Cerebellar cortex (tissue), 1 donor: ENCODE data around the gene ALKBH7.
"Not testable (repeated sequence)": the region's sequence is repeated elsewhere in the genome, so short reads cannot be mapped to it uniquely, and the experiment has no call there.

Source experiments
- DNase-seq: peaks from one replicate; pipeline ENCODE4 v3.0.0-alpha.2; 2015; ENCODE audit warnings: low spot score

Gene ALKBH7

DNA sequence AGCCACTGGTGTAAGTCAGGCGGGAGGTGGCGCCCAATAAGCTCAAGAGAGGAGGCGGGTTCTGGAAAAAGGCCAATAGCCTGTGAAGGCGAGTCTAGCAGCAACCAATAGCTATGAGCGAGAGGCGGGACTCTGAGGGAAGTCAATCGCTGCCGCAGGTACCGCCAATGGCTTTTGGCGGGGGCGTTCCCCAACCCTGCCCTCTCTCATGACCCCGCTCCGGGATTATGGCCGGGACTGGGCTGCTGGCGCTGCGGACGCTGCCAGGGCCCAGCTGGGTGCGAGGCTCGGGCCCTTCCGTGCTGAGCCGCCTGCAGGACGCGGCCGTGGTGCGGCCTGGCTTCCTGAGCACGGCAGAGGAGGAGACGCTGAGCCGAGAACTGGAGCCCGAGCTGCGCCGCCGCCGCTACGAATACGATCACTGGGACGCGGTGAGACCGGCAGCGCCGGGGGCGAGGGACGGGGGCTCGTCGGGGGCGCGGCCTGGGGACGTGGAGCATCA lies at the start of gene ALKBH7:
Gene ALKBH7 (plus strand): TSS at position 201 of the 502 bp plus-strand sequence. CDS start 27 bp downstream, at position 228.
- peak; percentile 100 for DNase-seq

- DNase-seq = no peak
These were observed 47.8 kb upstream of the ALKBH7 start for GRCh38 chr19:6324757-6325156.

GRCh38 chr19:6325614-6326013 lies 47.0 kb upstream of the ALKBH7 start:
- DNase-seq = no peak

GRCh38 chr19:6326815-6327214 lies 45.8 kb upstream of the ALKBH7 start:
- no peak for DNase-seq

- no peak for DNase-seq
These were observed 39.2 kb upstream of the ALKBH7 start, which contains the start of gene ACER1 for GRCh38 chr19:6333439-6333838. TSS of gene ACER1 (minus strand) at chr19:6333612. CDS start at chr19:6333551, 61 bp downstream.

DNA sequence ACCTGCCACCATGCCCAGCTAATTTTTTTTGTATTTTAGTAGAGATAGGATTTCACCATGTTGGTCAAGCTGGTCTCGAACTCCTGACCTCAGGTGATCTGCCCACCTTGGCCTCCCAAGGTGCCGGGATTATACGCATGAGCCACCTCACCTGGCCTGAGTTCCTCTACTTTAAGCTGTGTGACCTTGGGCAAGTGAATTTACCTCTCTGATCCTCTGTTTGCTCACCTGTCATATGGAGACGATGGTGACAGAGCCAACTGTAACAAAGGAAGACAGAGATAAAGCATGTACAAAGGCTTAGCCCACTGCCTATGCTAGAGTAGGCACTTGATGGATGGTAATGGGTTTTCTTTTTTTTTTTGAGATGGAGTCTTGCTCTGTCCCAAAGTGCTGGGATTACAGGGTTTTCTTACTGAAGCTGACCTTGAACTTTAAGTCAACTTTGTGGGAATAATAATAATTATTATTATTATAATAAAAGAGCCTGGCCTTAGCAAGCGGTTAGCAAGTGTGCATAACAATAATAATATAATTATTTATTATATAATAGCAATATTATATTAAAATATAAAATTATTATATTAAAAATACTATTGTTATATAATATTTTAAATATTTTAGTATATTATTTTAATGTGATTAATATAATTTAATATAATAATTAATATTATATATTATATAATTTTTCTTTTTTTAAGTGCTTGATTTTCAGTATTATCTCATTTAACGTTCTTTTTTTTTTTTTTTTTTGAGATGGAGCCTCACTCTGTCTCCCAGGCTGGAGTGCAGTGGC lies 37.9 kb upstream of the ALKBH7 start:
- DNase-seq = no peak

DNA sequence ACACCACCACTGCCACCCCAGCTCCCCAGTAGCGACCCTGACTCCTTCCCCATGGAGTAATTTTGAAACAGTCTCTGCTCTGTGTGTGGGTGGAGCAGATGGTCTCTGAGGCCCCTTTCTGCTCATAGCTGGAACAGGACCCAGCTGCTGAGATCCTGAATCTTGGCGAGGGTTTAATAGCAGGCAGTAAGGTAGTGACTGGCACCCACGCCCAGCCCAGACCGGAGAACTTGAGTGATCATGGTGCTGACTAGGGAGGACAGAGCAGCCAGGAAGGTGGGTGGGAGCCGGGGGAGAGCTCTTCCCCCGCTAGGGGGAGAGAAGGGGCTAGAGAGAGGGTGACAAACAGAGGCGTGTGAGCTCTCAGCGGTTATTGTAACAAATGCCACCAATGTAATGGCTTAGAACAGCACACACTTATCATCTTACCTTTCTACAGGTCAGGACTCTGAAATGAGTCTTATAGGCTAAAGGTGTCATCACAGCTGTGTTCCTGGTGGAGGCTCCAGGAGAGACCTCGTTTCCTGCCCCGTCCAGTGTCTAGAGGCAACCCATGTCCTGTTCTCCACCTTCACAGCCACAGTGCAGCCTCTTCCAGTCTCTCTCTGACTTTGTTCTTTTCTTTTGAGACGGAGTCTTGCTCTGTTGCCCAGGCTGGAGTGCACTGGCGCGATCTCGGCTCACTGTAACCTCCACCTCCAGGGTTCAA lies 31.9 kb upstream of the ALKBH7 start:
- DNase-seq = no peak

- no peak for DNase-seq
These were observed 29.1 kb upstream of the ALKBH7 start for GRCh38 chr19:6343462-6343861.

- DNase-seq = not testable (repeated sequence)
These were observed 23.3 kb upstream of the ALKBH7 start for GRCh38 chr19:6349271-6349670.

DNA sequence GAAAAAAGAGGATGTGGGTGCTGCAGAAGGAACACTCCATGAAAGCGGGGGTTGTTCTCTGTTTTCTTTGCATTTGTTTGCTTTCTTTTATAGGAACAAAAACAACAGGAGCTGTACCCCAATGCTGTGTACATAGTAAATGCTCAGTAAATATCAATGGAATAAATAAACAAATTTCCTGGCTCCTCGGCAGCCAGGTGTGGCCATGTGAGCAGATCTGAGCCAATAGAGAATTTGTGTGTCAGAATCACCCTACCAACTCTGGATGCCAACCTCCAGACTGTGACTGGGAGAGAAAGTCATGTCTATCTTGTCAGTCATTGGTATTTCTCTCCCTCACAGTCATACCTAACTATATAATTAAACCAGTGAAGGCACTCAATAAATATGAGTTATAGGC lies 21.9 kb upstream of the ALKBH7 start:
- no peak for DNase-seq

DNA sequence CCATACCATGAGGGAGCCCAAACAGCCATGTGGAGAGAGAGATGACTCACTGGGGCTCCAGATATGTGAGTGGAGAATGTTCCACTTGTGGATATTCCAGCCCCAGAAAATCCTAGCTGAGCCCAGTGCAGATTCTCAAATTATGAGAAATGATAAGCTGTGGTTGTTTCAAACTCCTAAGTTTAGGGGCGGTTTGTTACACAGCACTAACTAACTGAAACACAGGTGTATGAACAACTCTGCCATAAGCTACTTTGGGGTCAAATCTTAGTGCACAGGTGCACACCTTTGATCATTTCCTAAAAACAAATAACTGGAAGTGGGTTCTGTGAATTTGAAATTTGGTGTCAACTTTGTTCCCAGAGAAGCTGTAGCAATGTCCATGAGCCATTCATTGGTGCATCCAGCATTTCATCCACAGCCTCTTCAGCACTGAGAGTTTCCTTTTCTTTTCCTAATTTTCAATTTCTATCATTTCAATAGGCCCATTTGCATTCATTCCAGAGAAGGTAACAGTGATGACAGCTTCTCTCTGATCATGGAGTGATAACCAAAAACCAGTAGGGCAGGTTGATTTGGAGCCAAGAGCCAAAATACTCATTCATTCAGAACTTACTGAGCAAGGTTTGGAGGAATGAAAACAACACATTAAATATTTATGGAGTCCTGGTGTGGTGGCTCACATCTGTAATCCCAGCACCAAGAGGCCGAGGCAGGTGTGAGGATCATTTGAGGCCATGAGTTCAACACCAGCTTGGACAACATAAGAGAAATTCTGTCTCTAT lies 20.0 kb upstream of the ALKBH7 start:
- no peak for DNase-seq

DNA sequence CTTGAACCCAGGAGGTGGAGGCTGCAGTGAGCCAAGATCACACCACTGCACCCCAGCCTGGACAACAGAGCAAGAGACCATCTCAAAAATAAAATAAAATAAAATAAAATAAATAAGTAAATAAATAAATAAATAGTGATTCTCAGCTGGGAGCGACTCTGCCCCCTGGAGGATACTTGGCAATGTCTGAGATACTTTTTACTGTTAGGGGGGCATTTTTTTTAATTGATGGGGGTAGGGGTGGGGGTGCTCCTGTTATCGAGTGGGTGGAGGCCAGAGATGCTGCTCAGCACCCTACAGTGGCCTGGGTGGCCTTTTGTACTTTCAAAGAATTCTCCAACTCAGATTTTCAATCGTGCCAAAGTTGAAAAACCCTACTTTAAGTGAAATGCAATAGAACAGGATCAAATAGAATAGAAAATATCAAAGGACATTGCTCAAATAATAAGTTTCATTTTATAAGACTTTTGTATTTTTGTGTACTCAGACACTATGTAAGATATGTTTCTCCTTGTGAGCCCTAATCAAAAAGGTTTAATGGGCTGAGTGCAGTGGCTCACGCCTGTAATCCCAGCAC lies 18.4 kb upstream of the ALKBH7 start:
- no peak for DNase-seq

DNA sequence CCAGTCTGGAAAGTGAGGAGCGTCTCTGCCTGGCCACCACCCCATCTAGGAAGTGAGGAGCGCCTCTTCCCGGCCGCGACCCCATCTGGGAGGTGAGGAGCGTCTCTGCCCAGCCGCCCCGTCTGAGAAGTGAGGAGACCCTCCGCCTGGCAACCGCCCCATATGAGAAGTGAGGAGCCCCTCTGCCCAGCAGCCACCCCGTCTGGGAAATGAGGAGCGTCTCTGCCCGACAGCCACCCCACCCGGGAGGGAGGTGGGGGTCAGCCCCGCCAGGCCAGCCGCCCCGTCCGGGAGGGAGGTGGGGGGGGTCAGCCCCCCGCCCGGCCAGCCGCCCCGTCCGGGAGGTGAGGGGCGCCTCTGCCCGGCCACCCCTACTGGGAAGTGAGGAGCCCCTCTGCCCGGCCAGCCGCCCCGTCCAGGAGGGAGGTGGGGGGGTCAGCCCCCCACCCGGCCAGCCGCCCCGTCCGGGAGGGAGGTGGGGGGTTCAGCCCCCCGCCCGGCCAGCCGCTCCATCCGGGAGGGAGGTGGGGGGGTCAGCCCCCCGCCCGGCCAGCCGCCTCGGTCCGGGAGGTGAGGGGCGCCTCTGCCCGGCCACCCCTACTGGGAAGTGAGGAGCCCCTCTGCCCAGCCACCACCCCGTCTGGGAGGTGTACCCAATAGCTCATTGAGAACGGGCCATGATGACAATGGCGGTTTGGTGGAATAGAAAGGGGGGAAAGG lies 17.1 kb upstream of the ALKBH7 start:
- not testable (repeated sequence) for DNase-seq

DNA sequence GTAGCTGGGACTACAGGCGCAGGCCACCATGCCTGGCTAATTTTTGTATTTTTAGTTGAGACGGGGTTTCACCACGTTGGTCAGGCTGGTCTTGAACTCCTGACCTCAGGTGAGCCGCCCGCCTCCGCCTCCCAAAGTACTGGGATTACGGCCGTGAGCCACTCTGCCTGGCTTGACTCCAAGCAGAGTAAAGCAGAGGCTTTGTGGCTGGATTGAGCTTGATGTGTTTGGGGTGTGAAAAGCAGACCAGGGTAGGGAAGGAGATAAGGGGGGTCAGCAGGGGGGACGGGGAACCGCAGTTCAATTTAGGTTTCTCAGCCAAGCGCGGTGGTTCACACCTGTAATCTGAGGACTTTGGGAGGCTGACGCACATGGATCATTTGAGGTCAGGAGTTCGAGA lies 15.4 kb upstream of the ALKBH7 start:
- DNase-seq = no peak

GRCh38 chr19:6358003-6358402 lies 14.6 kb upstream of the ALKBH7 start:
- DNase-seq = no peak

GRCh38 chr19:6359568-6360341 lies 12.8 kb upstream of the ALKBH7 start:
- DNase-seq = no peak

- not testable (repeated sequence) for DNase-seq
These were observed 12.1 kb upstream of the ALKBH7 start for GRCh38 chr19:6360445-6360844.

- DNase-seq = not testable (repeated sequence)
These were observed 11.8 kb upstream of the ALKBH7 start for GRCh38 chr19:6360857-6361216.

DNA sequence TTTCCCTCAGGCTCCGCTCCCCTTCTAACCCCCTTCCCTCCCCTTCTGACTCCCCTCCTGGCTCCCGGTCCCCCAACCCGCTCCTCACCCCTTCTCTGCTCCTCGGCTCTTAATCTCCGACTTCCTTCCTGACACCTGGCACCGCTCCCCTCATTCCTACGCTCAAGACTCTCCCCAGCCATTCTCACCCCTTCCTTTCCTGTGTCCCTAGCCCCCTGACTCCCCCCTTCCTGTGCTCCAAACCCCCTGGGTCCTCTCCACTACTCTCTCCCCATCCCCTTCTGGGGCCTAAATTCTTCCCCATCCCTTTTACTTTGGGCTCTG lies 10.6 kb upstream of the ALKBH7 start:
- no peak for DNase-seq

GRCh38 chr19:6362351-6362801 lies 10.2 kb upstream of the ALKBH7 start:
- no peak for DNase-seq

DNA sequence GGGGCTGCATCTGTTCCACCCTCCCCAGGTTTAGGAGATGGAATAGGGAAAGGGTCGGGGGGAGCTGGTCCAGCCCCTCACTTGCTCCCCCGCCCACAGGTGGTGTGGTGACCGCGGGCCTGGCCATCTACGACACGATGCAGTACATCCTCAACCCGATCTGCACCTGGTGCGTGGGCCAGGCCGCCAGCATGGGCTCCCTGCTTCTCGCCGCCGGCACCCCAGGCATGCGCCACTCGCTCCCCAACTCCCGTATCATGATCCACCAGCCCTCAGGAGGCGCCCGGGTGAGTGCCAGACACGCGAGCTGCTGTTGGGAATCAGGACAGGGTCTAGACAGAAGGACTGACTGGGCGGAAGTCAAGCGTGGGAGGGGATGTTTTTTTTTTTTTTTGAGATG lies 8.2 kb upstream of the ALKBH7 start:
- DNase-seq = no peak
